Measurements from ENCODE around the gene CREB5.
"Not testable (repeated sequence)": the region's sequence is repeated elsewhere in the genome, so short reads cannot be mapped to it uniquely, and the experiment has no call there.

Gene CREB5

GRCh38 chr7:28411876-28412662 lies at the start of gene CREB5:
Gene CREB5 (plus strand): TSS chr7:28412518. CDS start chr7:28412915, 397 bp downstream.
- DNase-seq (ENCODE audit: low read depth in 2 of 2), result no peak

- DNase-seq (ENCODE audit: low read depth in 2 of 2), result no peak
These were observed 49.5 kb upstream of the CREB5 start for GRCh38 chr7:28362812-28363211.

GRCh38 chr7:28364082-28364481 lies 48.2 kb upstream of the CREB5 start:
- no peak for DNase-seq (ENCODE audit: low read depth in 2 of 2)

- DNase-seq (ENCODE audit: low read depth in 2 of 2), result no peak
These were observed 42.8 kb upstream of the CREB5 start for GRCh38 chr7:28369523-28369922.

- no peak for DNase-seq (ENCODE audit: low read depth in 2 of 2)
These were observed 40.5 kb upstream of the CREB5 start for GRCh38 chr7:28371846-28372245.

GRCh38 chr7:28373990-28374389 lies 38.3 kb upstream of the CREB5 start:
- DNase-seq (ENCODE audit: low read depth in 2 of 2), result no peak

GRCh38 chr7:28375729-28376128 lies 36.6 kb upstream of the CREB5 start:
- DNase-seq (ENCODE audit: low read depth in 2 of 2), result no peak

- no peak for DNase-seq (ENCODE audit: low read depth in 2 of 2)
These were observed 35.7 kb upstream of the CREB5 start for GRCh38 chr7:28376634-28377033.

- DNase-seq (ENCODE audit: low read depth in 2 of 2), result no peak
These were observed 33.7 kb upstream of the CREB5 start for GRCh38 chr7:28378574-28379149.

GRCh38 chr7:28381466-28381865 lies 30.9 kb upstream of the CREB5 start:
- no peak for DNase-seq (ENCODE audit: low read depth in 2 of 2)

GRCh38 chr7:28382144-28382543 lies 30.2 kb upstream of the CREB5 start:
- DNase-seq (ENCODE audit: low read depth in 2 of 2), result no peak

- no peak for DNase-seq (ENCODE audit: low read depth in 2 of 2)
These were observed 28.3 kb upstream of the CREB5 start for GRCh38 chr7:28383975-28384374.

GRCh38 chr7:28389504-28390395 lies 22.6 kb upstream of the CREB5 start:
- no peak for DNase-seq (ENCODE audit: low read depth in 2 of 2)

GRCh38 chr7:28390426-28390825 lies 21.9 kb upstream of the CREB5 start:
- no peak for DNase-seq (ENCODE audit: low read depth in 2 of 2)

GRCh38 chr7:28392289-28392688 lies 20.0 kb upstream of the CREB5 start:
- no peak for DNase-seq (ENCODE audit: low read depth in 2 of 2)

GRCh38 chr7:28395404-28395803 lies 16.9 kb upstream of the CREB5 start:
- no peak for DNase-seq (ENCODE audit: low read depth in 2 of 2)

GRCh38 chr7:28395831-28396230 lies 16.5 kb upstream of the CREB5 start:
- no peak for DNase-seq (ENCODE audit: low read depth in 2 of 2)

GRCh38 chr7:28397141-28397540 lies 15.2 kb upstream of the CREB5 start:
- no peak for DNase-seq (ENCODE audit: low read depth in 2 of 2)

GRCh38 chr7:28400838-28401360 lies 11.4 kb upstream of the CREB5 start:
- no peak for DNase-seq (ENCODE audit: low read depth in 2 of 2)

GRCh38 chr7:28401567-28401966 lies 10.8 kb upstream of the CREB5 start:
- not testable (repeated sequence) for DNase-seq (ENCODE audit: low read depth in 2 of 2)

- no peak for DNase-seq (ENCODE audit: low read depth in 2 of 2)
These were observed 6.7 kb upstream of the CREB5 start for GRCh38 chr7:28405662-28406061.

- no peak for DNase-seq (ENCODE audit: low read depth in 2 of 2)
These were observed 6.1 kb upstream of the CREB5 start for GRCh38 chr7:28406192-28406591.
